Retina (tissue), 1 donor: ENCODE measurements around the gene PYGB.

Source experiments
- DNase-seq: peaks from one replicate; pipeline ENCODE4 v3.0.0-alpha.2; 2016

PYGB gene

DNA sequence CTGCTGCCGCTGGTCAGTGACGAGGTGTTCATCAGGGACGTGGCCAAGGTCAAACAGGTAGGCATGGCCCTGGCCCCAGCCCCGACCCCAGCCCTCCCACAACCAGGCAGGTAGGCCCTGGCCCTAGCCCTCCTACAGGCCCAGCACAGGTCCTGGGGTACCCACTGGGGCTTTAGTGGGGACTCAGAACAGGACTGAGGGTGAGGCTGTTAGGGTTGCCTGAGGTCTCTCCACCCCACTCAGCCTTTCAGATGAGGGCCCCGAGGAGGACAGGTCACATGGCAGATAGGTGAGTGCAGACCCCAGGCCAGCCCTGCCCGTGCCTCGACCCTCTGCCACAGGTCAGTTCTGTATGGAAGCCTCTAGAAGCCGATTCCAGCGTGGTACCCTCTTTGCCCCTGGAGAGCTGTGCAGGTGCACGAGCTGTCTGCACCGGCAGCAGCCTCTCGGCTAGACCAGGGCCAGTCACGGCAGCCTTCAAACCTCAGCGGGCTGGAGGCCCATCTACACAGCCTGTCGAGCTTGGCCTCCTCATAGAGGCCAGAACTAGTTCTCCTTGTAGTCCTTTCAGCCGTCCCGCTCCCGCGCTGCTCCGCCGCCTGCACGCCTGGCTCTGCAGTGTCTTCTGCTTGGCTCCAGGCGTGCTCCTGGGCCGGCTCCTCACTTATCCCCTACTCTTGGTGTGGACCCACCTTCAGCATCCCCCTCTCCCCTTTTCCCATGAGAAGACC is 35.5 kb downstream of the PYGB start:
- DNase-seq = no peak

DNA sequence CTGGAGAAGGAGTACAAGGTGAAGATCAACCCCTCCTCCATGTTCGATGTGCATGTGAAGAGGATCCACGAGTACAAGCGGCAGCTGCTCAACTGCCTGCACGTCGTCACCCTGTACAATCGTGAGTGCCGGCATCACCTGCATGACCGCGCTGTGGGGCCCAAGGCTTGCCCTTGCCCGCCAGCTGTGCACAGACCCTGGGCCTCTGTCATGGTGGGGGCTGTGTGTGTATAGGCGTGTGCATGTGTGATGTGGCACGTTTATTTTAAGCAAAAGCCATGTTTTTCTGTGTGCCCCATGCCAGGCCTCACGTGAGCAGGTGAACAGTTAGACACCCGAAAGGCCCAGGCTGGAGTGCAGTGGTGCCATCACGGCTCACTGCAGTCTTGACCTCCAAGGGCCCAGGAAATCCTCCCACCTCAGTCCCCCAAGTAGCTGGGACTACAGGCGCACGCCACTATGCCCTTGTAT is 36.3 kb downstream of the PYGB start:
- no peak for DNase-seq

DNA sequence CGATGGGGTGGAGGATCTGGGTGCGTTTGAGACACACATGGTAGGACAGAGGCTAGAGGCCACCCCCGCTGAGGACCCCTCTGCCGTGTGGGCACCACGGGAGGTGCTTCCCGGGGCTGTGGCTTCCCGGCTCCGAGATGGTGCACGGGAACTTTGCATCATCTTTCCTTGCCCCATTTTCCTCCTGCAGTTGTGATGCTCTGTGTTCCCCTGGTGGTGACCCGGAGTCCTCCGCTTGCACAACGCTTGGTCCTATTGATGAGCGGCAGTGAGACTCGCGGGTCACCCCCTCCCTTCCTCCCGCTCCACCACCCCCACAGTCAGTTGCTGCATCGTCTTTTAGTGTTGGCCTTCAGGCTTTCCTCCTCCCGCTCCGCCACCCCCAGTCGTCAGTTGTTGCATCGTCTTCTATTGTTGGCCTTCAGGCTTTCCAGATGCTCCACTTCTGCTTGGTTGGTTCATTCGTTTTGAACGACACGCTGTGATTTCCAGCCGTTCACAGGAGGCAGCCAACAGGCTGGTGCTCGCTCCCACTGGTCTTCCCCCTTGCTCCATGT is 37.3 kb downstream of the PYGB start:
- peak; percentile 89 for DNase-seq

DNA sequence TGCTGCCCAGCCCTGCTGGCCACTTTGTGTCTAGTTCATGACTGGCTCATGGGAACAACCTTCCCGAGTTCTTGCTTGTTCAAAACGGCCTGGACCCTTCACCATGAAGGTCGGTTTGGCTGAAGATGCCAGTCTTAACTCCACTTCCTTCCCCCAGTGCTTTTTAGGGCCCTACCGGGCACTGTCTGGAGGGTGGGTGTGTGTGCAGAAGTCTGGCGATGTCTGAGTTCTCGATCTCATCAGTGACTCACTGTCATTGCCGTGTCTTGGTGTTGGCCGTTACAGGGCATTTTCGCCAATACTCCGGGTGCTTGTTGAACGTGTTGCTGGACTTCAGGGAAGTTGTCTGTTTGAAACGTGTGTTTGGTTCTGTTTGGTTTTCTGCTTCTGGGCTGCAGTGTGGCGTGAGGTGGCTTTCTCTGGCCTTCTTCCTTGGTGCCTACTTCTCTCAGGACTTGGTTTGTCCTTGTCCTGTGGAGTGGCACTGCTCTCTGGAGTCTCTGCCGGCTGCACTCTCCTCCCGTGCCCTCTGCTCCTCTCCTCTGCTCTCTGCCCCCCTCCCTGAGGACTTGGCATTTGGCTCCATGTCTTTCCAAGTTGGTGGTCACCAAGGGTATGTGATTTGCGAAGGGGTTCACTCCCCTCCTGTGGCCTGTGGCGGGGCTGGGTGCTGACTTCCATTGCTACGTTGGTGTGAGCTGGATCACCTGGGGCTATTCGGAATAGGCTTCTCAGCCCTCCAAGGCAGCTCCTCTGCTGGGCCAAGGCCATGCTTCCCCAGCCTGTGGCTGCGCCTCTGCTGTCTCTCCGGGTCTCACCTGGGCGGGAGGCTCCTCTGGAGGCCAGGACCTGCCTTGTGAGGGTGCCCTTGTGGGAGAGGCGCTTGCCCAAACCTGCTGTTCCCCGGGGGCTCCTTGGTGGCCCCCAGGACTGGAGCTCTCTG is 38.2 kb downstream of the PYGB start:
- no peak for DNase-seq

DNA sequence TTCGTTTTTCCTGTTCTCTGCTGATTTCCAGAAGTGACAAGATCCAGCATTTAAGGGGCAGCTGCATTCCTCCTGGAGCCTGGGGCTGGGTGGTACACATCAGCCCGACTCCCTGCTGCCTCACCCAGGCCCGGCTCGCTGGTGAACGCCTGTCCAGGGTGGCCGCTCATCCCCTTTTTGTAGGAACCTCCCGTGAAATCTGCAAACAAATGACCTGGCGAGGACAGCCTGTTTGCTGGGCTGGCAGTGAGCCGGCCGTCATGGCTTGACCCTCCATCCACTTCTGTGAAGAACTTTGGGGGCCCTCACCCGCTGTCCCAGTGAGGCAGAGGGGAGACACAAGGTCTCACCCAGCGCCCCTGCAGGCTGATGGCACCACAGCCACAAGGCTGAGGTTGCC is 39.0 kb downstream of the PYGB start:
- no peak for DNase-seq

DNA sequence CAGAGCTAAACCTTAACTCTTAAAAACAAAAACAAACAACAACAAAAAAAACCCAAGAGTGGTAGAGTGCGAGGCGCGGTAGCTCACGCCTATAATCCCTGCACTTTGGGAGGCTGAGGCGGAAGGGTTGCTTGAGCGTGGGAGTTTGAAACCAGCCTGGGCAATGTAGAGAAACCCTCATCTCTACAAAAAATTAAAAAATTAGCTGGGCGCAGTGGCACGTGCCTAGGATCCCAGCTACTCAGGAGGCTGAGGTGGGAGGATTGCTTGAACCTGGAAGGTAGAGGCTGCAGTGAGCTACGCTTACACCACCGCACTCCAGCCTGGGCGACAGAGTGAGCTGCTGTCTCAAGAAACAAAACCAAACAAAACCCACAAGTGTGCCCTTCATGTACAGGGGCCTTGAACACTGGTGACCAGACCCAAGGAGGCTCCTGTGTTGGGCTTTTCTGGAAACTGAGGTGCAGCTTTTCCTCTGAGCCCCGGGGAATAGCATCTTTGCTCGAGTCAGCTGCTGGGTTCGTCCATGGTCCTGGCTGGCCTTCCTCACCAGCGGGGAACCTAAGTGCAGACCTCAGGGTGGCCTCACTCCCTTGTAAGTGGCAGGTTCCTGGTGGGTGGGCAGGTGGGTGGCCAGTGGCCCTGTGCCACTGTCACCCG is 39.9 kb downstream of the PYGB start:
- no peak for DNase-seq

DNA sequence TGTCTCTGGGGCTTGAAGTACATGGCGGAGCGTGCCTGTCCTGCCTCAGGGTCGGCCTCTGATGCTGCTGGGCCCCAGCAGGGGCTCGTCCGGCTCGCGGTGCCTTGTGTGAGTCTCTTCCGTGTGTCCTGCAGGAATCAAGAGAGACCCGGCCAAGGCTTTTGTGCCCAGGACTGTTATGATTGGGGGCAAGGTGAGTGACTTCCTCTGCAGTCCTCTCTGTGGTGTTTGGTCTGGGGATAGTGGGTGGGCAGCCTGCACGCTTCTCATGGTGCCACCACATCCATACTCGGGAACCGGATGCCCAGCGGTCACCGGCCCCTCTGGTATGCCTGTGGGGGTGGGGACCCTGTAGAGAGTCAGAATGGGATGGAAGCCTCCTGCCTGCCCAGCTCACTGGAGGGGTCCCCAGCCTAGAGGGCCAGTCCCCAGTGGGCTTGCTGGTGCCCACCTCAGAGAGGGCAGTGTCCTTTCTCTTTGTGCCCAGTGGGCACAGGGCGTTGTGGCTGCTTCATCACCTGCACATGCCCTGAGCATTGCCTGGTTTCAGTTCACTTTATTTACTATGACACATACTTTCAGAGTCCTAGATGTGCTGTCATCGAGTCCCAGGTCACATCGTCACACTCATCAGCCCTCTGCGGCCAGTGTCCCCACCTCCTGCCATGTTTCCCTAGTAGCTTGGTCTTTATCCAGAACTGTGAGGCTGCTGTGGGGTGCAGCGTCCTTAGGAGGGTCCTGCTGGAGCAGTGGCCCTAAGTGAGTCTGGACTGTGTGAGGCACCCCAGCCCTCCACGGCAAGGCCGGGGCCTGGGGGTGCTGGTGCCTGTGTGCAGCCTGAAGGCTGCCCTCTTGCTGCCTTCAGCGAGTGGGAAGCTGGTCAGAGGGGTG is 40.7 kb downstream of the PYGB start:
- DNase-seq = no peak

DNA sequence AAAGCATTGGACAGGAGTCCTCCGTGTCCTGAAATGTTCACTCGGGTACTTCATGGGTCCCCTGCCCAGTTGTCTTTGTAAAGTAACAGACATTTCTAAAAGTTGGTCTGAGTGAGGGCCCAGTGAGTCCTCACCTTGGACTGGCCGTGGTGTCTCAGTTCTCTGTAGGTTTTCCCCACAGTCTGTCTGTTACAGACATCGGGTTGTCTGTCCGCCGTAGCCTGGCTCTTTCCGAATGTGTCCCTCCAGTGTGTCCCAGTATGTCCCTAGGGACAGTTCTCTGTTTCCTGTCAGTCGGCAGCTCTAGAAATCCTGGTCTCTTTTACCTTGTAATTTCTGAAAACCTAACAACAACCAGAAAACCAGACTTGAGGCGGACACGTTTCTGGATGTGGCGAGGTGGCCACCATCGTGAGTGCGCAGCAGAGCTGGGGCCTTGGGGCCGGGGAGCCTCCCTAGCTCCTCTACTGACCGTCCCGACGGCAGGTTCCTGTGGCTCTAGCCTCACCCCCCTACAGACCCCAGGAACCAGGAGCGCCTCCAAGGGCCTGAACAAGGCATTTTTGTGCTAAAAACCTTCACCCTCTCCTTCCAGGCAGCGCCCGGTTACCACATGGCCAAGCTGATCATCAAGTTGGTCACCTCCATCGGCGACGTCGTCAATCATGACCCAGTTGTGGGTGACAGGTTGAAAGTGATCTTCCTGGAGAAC is 42.2 kb downstream of the PYGB start:
- DNase-seq = no peak

DNA sequence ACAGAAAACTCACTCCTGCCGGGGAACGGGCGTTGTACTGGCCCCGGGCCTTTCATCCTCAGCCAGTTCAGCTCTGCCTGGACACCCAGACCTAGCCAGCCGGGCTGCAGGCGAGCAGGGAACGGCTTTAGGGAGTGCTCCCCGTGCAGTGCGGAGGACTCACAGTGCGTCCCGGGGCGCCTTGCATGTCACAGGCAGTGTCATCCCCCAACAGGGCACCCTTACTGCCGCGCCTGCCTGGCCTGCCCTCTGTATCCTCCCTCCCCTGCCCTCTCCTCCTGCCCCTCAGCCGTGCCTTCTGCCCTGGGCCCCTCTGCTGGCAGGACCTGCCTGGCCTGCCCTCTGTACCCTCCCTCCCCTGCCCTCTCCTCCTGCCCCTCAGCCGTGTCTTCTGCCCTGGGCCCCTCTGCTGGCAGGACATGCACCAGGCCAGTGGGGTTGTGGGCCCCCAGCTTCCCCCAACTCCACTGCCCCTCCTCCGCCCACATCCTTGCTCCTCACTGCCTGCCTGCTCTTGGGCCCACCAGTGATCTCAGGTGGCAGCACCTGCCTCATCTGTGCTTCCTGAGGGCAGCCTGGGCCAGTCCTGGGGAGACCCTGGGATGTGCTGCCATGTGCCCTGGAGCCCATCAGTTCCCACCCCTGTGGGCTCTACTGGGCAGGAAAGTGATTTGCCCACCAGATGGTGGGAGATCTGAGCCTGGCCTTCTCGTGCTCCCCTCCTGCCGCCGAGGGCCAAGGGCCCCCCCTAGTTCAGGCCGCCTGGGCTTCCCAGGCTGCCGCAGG is 43.0 kb downstream of the PYGB start:
- DNase-seq = no peak

DNA sequence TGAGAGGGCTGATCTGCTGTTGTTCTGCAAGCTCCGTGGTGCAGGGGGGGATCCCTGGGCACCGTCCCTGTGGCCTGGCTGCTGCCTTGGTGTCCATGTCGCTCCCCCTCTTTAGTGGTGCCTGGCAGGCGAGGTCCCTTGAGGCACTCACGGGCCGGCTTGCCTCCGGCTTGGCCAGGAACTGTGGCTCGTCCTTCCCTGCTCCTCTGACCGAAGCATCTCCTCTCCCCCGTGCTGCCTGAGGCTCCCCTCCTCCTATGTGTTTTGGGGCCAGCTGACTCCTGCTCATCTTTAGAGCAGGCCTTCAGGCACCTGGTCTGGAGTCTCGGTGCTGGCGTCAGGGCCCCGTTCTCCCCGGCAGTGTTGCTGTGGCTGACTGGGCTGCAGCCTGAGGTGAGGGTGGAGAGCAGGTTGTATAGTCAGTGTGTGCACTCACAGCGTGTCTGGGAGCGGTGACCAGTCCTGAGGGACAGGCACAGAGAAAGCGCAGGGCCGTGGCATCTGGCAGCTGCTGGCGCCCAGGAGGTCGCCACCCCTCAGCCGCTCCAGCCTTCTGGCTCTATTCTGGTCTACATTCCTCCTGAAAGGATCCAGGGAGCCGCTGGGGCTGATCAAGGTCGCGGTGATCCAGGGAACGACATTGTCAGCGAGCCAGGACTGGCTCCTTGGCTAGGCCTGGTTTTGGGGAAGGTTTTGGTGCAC is 43.7 kb downstream of the PYGB start:
- no peak for DNase-seq

DNA sequence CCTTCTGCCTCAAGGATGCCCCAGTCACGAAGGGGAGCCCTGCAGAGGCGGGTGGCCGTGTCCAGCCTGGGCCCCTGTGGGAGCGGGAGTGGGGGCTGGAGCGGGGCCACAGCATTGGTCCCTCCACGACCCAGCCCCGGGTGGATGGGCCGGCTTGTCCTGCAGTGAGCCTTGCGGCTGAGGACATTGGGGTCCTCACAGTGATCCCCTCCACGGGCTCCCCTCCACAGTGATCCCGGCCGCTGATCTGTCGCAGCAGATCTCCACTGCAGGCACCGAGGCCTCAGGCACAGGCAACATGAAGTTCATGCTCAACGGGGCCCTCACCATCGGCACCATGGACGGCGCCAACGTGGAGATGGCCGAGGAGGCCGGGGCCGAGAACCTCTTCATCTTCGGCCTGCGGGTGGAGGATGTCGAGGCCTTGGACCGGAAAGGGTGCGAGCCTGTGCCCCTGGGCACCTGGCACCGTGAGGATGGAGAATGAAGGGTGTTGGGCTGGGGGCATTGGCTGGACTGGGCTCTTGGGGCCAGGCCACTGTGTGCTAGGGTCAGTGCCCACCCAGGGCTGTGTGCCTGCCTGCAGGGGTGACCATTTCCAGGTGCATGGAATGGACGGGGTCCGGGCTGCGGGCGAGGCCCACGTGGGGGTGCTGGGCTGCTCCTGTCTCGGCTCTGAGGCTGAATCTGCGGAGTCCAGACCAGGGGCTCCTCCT is 44.4 kb downstream of the PYGB start:
- no peak for DNase-seq

DNA sequence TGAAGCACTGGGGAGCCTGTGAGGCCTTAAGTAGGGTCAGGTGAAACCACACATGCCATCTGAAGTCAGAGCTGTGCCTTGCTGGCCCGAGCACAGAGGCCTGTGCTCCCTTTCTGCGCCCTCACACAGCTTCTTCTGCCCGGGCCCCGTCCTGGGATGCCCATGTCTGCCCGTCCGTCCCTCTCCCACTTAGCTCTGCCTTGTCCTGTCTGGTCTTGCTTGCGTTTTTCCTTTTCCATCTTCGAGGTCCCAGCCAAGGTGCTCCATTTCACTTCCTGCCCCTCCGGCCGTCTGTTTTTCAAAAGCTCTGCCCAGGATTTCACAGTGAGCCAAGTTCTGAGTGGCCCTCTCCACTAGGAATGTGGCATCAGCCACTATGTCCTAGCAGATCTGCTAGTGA is 45.6 kb downstream of the PYGB start:
- DNase-seq = no peak

DNA sequence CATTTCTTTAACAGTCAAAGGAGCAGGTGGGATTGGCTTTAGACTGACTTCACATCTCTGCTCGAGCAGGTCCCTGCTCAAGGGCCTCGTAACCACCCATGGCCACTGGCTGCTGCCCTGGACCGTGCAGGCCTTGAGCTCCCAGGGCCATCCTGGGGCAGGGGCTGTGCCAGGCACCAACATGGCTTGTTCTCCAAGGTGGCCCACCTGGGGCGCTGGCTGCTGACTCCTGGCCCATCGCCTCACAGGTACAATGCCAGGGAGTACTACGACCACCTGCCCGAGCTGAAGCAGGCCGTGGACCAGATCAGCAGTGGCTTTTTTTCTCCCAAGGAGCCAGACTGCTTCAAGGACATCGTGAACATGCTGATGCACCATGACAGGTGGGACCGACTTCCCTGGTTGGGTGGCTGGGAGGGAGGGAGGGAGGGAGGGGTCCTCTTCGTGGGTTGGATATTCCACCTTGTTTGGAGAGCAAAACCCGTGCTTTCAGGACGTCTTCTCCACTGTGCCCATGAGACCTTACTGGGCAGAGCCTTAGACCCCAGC is 46.1 kb downstream of the PYGB start:
- DNase-seq = no peak

DNA sequence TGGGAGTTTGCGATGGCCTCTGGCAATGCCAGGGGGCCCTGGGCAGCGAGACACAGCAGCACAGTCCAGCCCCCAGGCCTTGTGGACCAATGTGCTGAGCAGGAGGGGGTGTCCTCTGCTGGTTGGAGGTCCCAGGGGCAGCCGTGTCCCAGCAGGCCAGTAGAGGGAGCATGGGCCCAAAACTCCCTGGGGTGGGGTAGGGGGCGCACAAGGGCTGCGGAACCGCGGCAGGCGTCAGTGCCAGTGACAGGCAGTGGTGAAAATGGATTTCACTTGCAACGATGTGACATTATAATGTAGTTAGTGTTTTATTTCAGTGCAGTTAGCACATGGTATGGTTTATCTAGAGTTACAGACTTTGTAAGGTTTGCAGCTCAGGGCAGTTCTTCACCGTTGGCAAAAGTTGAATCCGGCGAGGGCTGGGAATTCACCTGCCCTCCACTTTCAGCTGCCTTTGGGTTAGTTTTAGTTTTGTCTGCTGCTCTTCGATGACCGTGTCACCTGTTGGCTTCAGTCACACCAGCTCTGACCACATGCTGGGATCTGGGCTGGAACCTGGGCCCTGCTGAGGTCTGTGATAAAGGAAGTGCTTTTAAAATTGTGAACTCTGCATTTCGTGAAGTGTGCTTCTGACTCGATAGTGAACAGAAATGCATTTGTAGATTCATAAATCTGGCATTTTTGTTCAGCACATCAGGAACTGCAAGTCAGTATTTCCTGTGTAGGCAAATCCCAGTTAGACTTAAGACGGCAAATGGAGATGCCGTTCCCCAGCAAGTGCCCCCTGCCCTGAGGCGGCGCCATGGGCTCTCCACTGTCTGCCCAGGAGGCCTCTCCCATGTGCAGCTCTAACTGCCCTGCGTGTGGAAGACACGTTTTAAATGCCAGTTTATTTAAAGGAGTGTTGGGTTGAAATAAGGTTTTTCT is 46.8 kb downstream of the PYGB start:
- peak; percentile 69 for DNase-seq

DNA sequence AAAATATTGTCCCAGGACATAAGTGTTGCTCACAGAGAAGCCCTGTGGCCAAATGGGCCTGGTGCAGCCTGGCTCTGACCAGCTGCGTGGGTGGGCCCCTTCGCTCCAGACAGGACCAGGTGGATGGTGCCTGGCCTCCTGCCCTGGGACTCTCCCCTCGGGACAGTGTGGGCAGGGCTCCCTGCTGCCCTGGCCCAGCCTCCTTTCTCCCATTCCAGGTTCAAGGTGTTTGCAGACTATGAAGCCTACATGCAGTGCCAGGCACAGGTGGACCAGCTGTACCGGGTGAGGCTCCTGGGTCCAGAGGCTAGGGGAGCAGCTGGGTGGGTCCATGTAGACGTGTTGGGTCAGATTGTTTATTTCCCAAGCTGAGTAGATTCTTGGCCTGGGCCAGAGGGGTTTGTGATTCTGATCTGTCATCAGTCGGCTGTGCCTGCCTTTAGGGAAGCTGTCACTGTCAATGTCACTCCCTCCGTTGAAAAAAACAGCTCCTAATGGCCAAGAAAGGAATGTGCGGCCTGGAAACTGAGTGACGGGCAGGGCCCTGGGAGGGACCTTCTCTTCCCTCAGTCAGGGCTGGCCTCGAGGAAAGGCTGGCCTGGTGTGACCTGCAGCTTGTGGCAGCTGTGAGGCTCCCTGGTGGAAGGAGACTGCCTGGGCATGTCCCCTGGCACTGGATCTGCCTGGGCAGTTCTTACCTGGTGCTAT is 47.7 kb downstream of the PYGB start:
- no peak for DNase-seq

DNA sequence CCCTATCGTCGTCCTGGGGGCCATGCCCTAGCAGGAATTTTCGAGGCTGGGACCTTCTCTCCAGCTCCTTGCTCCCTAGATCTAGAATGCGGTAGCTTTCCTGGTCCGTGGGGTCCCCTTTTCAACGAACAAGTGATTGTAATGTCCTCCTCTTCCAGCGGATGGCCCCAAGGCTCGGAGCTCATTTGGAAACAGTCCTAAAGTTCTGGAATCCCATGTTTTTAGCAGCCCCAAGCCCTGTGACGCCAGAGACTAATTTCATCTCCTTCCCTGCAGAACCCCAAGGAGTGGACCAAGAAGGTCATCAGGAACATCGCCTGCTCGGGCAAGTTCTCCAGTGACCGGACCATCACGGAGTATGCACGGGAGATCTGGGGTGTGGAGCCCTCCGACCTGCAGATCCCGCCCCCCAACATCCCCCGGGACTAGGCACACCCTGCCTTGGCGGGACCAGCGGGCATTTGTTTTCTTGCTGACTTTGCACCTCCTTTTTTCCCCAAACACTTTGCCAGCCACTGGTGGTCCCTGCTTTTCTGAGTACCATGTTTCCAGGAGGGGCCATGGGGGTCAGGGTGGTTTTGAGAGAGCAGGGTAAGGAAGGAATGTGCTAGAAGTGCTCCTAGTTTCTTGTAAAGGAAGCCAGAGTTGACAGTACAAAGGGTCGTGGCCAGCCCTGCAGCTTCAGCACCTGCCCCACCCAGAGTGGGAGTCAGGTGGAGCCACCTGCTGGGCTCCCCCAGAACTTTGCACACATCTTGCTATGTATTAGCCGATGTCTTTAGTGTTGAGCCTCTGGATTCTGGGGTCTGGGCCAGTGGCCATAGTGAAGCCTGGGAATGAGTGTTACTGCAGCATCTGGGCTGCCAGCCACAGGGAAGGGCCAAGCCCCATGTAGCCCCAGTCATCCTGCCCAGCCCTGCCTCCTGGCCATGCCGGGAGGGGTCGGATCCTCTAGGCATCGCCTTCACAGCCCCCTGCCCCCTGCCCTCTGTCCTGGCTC is 48.5 kb downstream of the PYGB start:
- no peak for DNase-seq
